GM12878 (cell line): Measurements from ENCODE around the gene MIAT. TPM values are rescaled to one million over a fixed set of nuclear protein-coding genes. Genes with fewer than 3 reads are reported as not detected.

Source experiments
- ATAC-seq: fragments of 200-7000 bp; cut with Tn5 transposase; 3 replicates; pipeline ENCODE4 v1.9.1; 2020; ENCODE audit warnings: mild to moderate bottlenecking, moderate library complexity
- BruUV-seq: library from RNA; stranded (reverse); fragments of 400-500 nt; replicated peaks from 2 replicates; lab custom pipeline; 2021; lab: Mats Ljungman, UMichigan
- CTCF ChIA-PET: fragments of 300-600 bp; sonication (Branson Sonifier 250); formaldehyde crosslinking; extraction: SDS; loops from one replicate; lab custom pipeline; 2021; ENCODE audit warnings: inconsistent platforms; lab: Yijun Ruan, JAX
- POLR2A ChIA-PET: fragments of 350-600 bp; formaldehyde crosslinking; extraction: SDS; loops from one replicate; lab custom pipeline; 2021; ENCODE audit warnings: inconsistent platforms; lab: Charles Lee
- RAD21 ChIA-PET: fragments of 300-600 bp; sonication (Branson Sonifier 250); formaldehyde crosslinking; loops from one replicate; lab custom pipeline; 2023; ENCODE audit warnings: antibody characterized with exemption; ENCODE audit not compliant: unreplicated experiment; lab: Charles Lee
- SMC1A ChIA-PET: fragments of 300-600 bp; sonication (Branson Sonifier 250); formaldehyde crosslinking; loops from one replicate; lab custom pipeline; 2023; ENCODE audit not compliant: unreplicated experiment, uncharacterized antibody; lab: Charles Lee
- DNase-seq: peaks from one replicate; pipeline ENCODE4 v3.0.0-alpha.2; 2011; ENCODE audit warnings: low read depth, low spot score
- FAIRE-seq: peaks from 3 replicates; lab custom pipeline; 2011; peaks lifted over from hg19 to GRCh38; lab: Jason Lieb, UNC
- H2AFZ ChIP-seq: 2 replicates; pipeline ENCODE4 v1.6.0; 2011; ENCODE audit warnings: low read depth, low read length, control low read depth; ENCODE audit not compliant: control insufficient read depth
- H3K27ac ChIP-seq: 2 replicates; pipeline ENCODE4 v1.5.1; 2011; ENCODE audit warnings: control low read depth; ENCODE audit not compliant: control insufficient read depth, insufficient read depth
- H3K27me3 ChIP-seq, 2 experiments: replicated peaks in 1 of 2; 2 replicates each; pipeline versions ENCODE4 v1.6.0 to v1.6.1; 2011; ENCODE audit warnings: low read length in 1 of 2; ENCODE audit not compliant: control insufficient read depth in 2 of 2, insufficient read depth in 2 of 2
- H3K36me3 ChIP-seq, 2 experiments: 2 replicates each; pipeline ENCODE4 v1.5.1; 2011; ENCODE audit warnings: low read length in 1 of 2; ENCODE audit not compliant: control insufficient read depth in 2 of 2, insufficient read depth in 2 of 2
- H3K4me1 ChIP-seq: 2 replicates; pipeline ENCODE4 v1.6.1; 2011; ENCODE audit warnings: mild to moderate bottlenecking, low read length, moderate library complexity, mixed read lengths; ENCODE audit not compliant: control insufficient read depth, insufficient read depth
- H3K4me2 ChIP-seq: 2 replicates; pipeline ENCODE4 v1.6.0; 2011; ENCODE audit warnings: control low read depth; ENCODE audit not compliant: control insufficient read depth, insufficient read depth
- H3K4me3 ChIP-seq: fragments of 200-600 bp; sonication (generic); 2 replicates; pipeline ENCODE4 v1.5.1; 2016
- H3K79me2 ChIP-seq: 2 replicates; pipeline ENCODE4 v1.6.0; 2011; ENCODE audit warnings: low read length; ENCODE audit not compliant: control insufficient read depth, insufficient read depth
- H3K9ac ChIP-seq: 2 replicates; pipeline ENCODE4 v1.8.0; 2011; ENCODE audit warnings: low read length, control low read depth, mixed read lengths; ENCODE audit not compliant: control insufficient read depth, insufficient read depth
- H3K9me3 ChIP-seq: replicated peaks from 3 replicates; pipeline ENCODE4 v1.5.1; 2011; ENCODE audit warnings: mild to moderate bottlenecking, low read length; ENCODE audit not compliant: control insufficient read depth, insufficient read depth
- H4K20me1 ChIP-seq: 2 replicates; pipeline ENCODE4 v1.6.0; 2011; ENCODE audit not compliant: control insufficient read depth, insufficient read depth
- HCFC1 ChIP-seq: fragments of 150-350 bp; IDR thresholded peaks from 2 replicates; pipeline ENCODE4 v1.6.1; 2014; ENCODE audit warnings: low read length
- SIX5 ChIP-seq: IDR thresholded peaks from 2 replicates; pipeline ENCODE4 v1.6.1; 2011; ENCODE audit warnings: mild to moderate bottlenecking, low read depth, low read length, moderate library complexity; ENCODE audit not compliant: severe bottlenecking
- SMAD5 ChIP-seq: IDR thresholded peaks from 2 replicates; pipeline ENCODE4 v1.6.1; 2016; ENCODE audit warnings: antibody characterized with exemption, low read depth
- ZZZ3 ChIP-seq: IDR thresholded peaks from 2 replicates; pipeline ENCODE4 v1.6.1; 2011; ENCODE audit warnings: low read depth; ENCODE audit not compliant: control insufficient read depth, insufficient read length
- WGBS: methylation state at CpG from one replicate; pipeline ENCODE4 v1.1.6; 2016; ENCODE audit warnings: low lambda C conversion rate; ENCODE audit not compliant: insufficient replicate concordance, insufficient coverage; ENCODE audit errors: missing lambda C conversion rate; 5-methylcytosine and 5-hydroxymethylcytosine counted together
- in situ Hi-C: fragments of 300-500 bp; cut with MboI; formaldehyde crosslinking; loops from 9 replicates; pipeline ENCODE4 v1.14.3; 2018; ENCODE audit warnings: mixed read lengths
- intact Hi-C: fragments of 100-400 bp; cut with micrococcal nuclease; formaldehyde crosslinking; loops from one replicate; pipeline ENCODE4 v1.14.2; 2022; ENCODE audit not compliant: unreplicated experiment
- polyA plus RNA-seq, 11 experiments: library from polyadenylated mRNA; depleted of rRNA in 4 of 11; unstranded in 6 of 11; stranded (reverse) in 5 of 11; fragments of >200 nt; fragmentation: Nextera tagmentation in 4 of 11; fragmentation: Illumina TruSeq in 1 of 11; extraction: Ambion mirVana in 4 of 11; extraction: Trizol in 1 of 11; gene quantifications; 1 replicate in 1 of 11; 2 replicates in 10 of 11; pipeline versions ENCODE4 v1.2.1 to v1.2.3, GENCODE V29; 2011 to 2016; ENCODE audit warnings: inconsistent platforms in 2 of 11, missing spikeins in 2 of 11, low read depth in 1 of 11
- total RNA-seq, 4 experiments: library from RNA; depleted of rRNA in 3 of 4; stranded (reverse); fragments of >200 nt in 3 of 4; fragmentation: Illumina TruSeq in 1 of 4; extraction: Trizol in 1 of 4; gene quantifications; 2 replicates each; pipeline versions ENCODE4 v1.2.1 to v1.2.3, GENCODE V29; 2013 to 2021
- TF ChIP-seq, protein P1 (sequence below): IDR thresholded peaks from 2 replicates; pipeline ENCODE4 v1.6.1; 2011; ENCODE audit warnings: borderline replicate concordance, low read depth, mild to moderate bottlenecking, moderate library complexity, low read length; ENCODE audit not compliant: insufficient read depth, poor library complexity, severe bottlenecking
- TF ChIP-seq, protein P2 (sequence below): fragments of 450-650 bp; IDR thresholded peaks from 2 replicates; pipeline ENCODE4 v1.6.1; 2017; ENCODE audit warnings: mild to moderate bottlenecking, low read depth, inconsistent platforms; ENCODE audit not compliant: poor library complexity, severe bottlenecking

MIAT gene
- total and polyA plus RNA-seq, 10 of the 15 experiments (the other 5 are each of a cell fraction or from before 2014, with no cell fraction given), result 0.39 to 13.7 (median 4.6) TPM

DNA sequence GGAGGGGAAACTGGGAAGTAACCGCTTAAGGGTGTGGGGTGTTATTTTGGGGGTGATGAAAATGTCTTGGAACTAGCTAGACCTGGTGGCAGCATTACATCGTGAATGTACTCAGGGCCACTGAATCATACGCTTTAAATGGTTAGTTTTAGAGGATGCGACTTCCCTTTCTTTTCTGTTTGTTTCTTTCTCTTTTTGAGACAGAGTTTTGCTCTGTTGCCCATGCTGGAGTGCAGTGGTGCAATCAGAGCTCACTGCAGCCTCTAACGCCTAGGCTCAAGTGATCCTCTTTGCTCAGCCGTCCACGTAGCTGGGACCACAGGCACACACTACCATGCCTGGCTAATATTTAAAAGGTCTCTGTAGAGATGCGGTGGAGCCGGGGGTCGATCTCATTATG lies 5.6 kb upstream of the MIAT start:
- in situ Hi-C loops, result no loop called here
- ChIA-PET CTCF (interaction anchor here (2.0 to 2.4 kb wide), 2 partner anchors 13 to 148 kb away, joined by 7 to 12 read pairs; no protein-coding TSS in a partner anchor), RAD21 (no interaction called here), SMC1A (no interaction called here), POLR2A (interaction anchor here (0.5 kb wide), 1 partner anchor 18 kb away, joined by 7 read pairs; no protein-coding TSS in a partner anchor)
- Histone ChIP-seq H2AFZ (peak overlapping the region; percentile 30; the same call in 1 of the 2 replicates), H3K9me3 (no peaks in the 10 kb centered on the region), H3K27ac (no peak overlapping the region), H3K27me3 (peaks cover 0 to 5% of the 10 kb centered on the region in 2 experiments; a peak in 2 of 4 replicates), H3K4me3 (no peak overlapping the region), H3K4me1 (peaks cover 27% of the 10 kb centered on the region), H3K36me3 (no peaks in the 10 kb centered on the region), H3K9ac (no peak overlapping the region), H3K79me2 (no peaks in the 10 kb centered on the region), H3K4me2 (peak overlapping the region; percentile 55), H4K20me1 (no peaks in the 10 kb centered on the region; the same call in 1 of the 2 replicates)
- TF ChIP-seq SIX5, result no peak
- TF ChIP-seq, protein P1, sequence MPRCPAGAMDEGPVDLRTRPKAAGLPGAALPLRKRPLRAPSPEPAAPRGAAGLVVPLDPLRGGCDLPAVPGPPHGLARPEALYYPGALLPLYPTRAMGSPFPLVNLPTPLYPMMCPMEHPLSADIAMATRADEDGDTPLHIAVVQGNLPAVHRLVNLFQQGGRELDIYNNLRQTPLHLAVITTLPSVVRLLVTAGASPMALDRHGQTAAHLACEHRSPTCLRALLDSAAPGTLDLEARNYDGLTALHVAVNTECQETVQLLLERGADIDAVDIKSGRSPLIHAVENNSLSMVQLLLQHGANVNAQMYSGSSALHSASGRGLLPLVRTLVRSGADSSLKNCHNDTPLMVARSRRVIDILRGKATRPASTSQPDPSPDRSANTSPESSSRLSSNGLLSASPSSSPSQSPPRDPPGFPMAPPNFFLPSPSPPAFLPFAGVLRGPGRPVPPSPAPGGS, result no peak
- TF ChIP-seq SMAD5, result no peak
- TF ChIP-seq ZZZ3, result no peak
- TF ChIP-seq, protein P2, sequence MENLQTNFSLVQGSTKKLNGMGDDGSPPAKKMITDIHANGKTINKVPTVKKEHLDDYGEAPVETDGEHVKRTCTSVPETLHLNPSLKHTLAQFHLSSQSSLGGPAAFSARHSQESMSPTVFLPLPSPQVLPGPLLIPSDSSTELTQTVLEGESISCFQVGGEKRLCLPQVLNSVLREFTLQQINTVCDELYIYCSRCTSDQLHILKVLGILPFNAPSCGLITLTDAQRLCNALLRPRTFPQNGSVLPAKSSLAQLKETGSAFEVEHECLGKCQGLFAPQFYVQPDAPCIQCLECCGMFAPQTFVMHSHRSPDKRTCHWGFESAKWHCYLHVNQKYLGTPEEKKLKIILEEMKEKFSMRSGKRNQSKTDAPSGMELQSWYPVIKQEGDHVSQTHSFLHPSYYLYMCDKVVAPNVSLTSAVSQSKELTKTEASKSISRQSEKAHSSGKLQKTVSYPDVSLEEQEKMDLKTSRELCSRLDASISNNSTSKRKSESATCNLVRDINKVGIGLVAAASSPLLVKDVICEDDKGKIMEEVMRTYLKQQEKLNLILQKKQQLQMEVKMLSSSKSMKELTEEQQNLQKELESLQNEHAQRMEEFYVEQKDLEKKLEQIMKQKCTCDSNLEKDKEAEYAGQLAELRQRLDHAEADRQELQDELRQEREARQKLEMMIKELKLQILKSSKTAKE, result no peak
- TF ChIP-seq HCFC1, result no peak
- no peak for DNase-seq
- intact Hi-C loops, result no loop called here
- no peak for FAIRE-seq
- no TSS peak for BruUV-seq
- 4% methylated on average over 10 of the region's 10 CpGs for WGBS
- peak; percentile 33; the same call in 2 of the 3 replicates for ATAC-seq
